Measurements from ENCODE around the gene RPUSD3. TPM values are rescaled to one million over a fixed set of nuclear protein-coding genes. Genes with fewer than 3 reads are reported as not detected.
"Not testable (repeated sequence)": the region's sequence is repeated elsewhere in the genome, so short reads cannot be mapped to it uniquely, and the experiment has no call there.

RPUSD3 gene
- total RNA-seq, 1 donor from 2014 or later = 85.7 TPM

GRCh38 chr3:9859530-9860025 lies 15.8 kb upstream of the RPUSD3 start:
- H3K27ac Mint-ChIP-seq = no peak overlapping the region
- no peaks in the 10 kb centered on the region for H3K36me3 Mint-ChIP-seq (ENCODE audit: low read depth)
- H3K4me3 Mint-ChIP-seq = no peak overlapping the region
- intact Hi-C loops (cut with micrococcal nuclease) = no loop called here
- H3K27me3 Mint-ChIP-seq = peaks cover 10% of the 10 kb centered on the region
- H3K4me1 Mint-ChIP-seq = peaks cover 3% of the 10 kb centered on the region
- DNase-seq = no peak
- no peaks in the 10 kb centered on the region for H3K9me3 Mint-ChIP-seq

- H3K27ac Mint-ChIP-seq = no peak overlapping the region
- peaks cover 30% of the 10 kb centered on the region for H3K27me3 Mint-ChIP-seq
- no peaks in the 10 kb centered on the region for H3K36me3 Mint-ChIP-seq (ENCODE audit: low read depth)
- intact Hi-C loops (cut with micrococcal nuclease) = no loop called here
- DNase-seq = no peak
- peaks cover 6% of the 10 kb centered on the region for H3K4me1 Mint-ChIP-seq
- H3K9me3 Mint-ChIP-seq = no peaks in the 10 kb centered on the region
- H3K4me3 Mint-ChIP-seq = no peak overlapping the region
These were observed 11.8 kb upstream of the RPUSD3 start for GRCh38 chr3:9855594-9855993.

GRCh38 chr3:9854291-9854940 lies 10.6 kb upstream of the RPUSD3 start:
- H3K9me3 Mint-ChIP-seq; intact Hi-C loops (cut with micrococcal nuclease); H3K4me3 Mint-ChIP-seq; H3K27ac Mint-ChIP-seq; H3K4me1 Mint-ChIP-seq; H3K36me3 Mint-ChIP-seq (ENCODE audit: low read depth); DNase-seq: not testable (repeated sequence)
- peaks cover 30% of the 10 kb centered on the region for H3K27me3 Mint-ChIP-seq

- intact Hi-C loops (cut with micrococcal nuclease) = no loop called here
- Mint-ChIP-seq H3K4me3 (no peak overlapping the region), H3K9me3 (no peaks in the 10 kb centered on the region), H3K27me3 (peaks cover 30% of the 10 kb centered on the region), H3K4me1 (peaks cover 9% of the 10 kb centered on the region), H3K36me3 (ENCODE audit: low read depth) (no peaks in the 10 kb centered on the region), H3K27ac (no peak overlapping the region)
- no peak for DNase-seq
These were observed 8.7 kb upstream of the RPUSD3 start for GRCh38 chr3:9852528-9852927.

- intact Hi-C loops (cut with micrococcal nuclease); H3K4me1 Mint-ChIP-seq; DNase-seq; H3K4me3 Mint-ChIP-seq; H3K27ac Mint-ChIP-seq; H3K36me3 Mint-ChIP-seq (ENCODE audit: low read depth); H3K9me3 Mint-ChIP-seq: not testable (repeated sequence)
- peaks cover 30% of the 10 kb centered on the region for H3K27me3 Mint-ChIP-seq
These were observed 8.1 kb upstream of the RPUSD3 start for GRCh38 chr3:9851926-9852325.

- DNase-seq; intact Hi-C loops (cut with micrococcal nuclease); H3K27ac Mint-ChIP-seq; H3K36me3 Mint-ChIP-seq (ENCODE audit: low read depth); H3K4me3 Mint-ChIP-seq; H3K4me1 Mint-ChIP-seq; H3K9me3 Mint-ChIP-seq: not testable (repeated sequence)
- H3K27me3 Mint-ChIP-seq = peaks cover 30% of the 10 kb centered on the region
These were observed 7.6 kb upstream of the RPUSD3 start for GRCh38 chr3:9851383-9851782.

GRCh38 chr3:9848860-9849259 lies 5.1 kb upstream of the RPUSD3 start:
- H3K4me3 Mint-ChIP-seq; H3K27ac Mint-ChIP-seq; H3K9me3 Mint-ChIP-seq; H3K36me3 Mint-ChIP-seq (ENCODE audit: low read depth): not testable (repeated sequence)
- DNase-seq = peak; percentile 70
- intact Hi-C loops (cut with micrococcal nuclease) = loop anchor here (10.0 kb wide), 2 partner anchors 176 to 396 kb away; partner anchors contain the start of genes FANCD2 and TATDN2
- Mint-ChIP-seq H3K4me1 (peaks cover 17% of the 10 kb centered on the region), H3K27me3 (peaks cover 27% of the 10 kb centered on the region)

GRCh38 chr3:9847870-9848269 lies 4.1 kb upstream of the RPUSD3 start:
- H3K27me3 Mint-ChIP-seq = peaks cover 23% of the 10 kb centered on the region
- DNase-seq; H3K4me3 Mint-ChIP-seq; H3K36me3 Mint-ChIP-seq (ENCODE audit: low read depth); H3K9me3 Mint-ChIP-seq; H3K27ac Mint-ChIP-seq: not testable (repeated sequence)
- peaks cover 15% of the 10 kb centered on the region for H3K4me1 Mint-ChIP-seq
- intact Hi-C loops (cut with micrococcal nuclease) = loop anchor here (10.0 kb wide), 2 partner anchors 177 to 397 kb away; partner anchors contain the start of genes FANCD2 and TATDN2

- peaks cover 6% of the 10 kb centered on the region for H3K36me3 Mint-ChIP-seq (ENCODE audit: low read depth)
- no peak overlapping the region for H3K4me3 Mint-ChIP-seq
- H3K27me3 Mint-ChIP-seq = peaks cover 15% of the 10 kb centered on the region
- H3K27ac Mint-ChIP-seq = no peak overlapping the region
- peaks cover 21% of the 10 kb centered on the region for H3K4me1 Mint-ChIP-seq
- intact Hi-C loops (cut with micrococcal nuclease) = loop anchor here (10.0 kb wide), 2 partner anchors 178 to 398 kb away; partner anchors contain the start of genes FANCD2 and TATDN2
- DNase-seq = no peak
- H3K9me3 Mint-ChIP-seq = no peaks in the 10 kb centered on the region
These were observed 3.2 kb upstream of the RPUSD3 start for GRCh38 chr3:9846931-9847488.

- H3K9me3 Mint-ChIP-seq = no peaks in the 10 kb centered on the region
- intact Hi-C loops (cut with micrococcal nuclease) = loop anchor here (10.0 kb wide), 2 partner anchors 179 to 399 kb away; partner anchors contain the start of genes FANCD2 and TATDN2
- peaks cover 23% of the 10 kb centered on the region for H3K4me1 Mint-ChIP-seq
- peaks cover 13% of the 10 kb centered on the region for H3K36me3 Mint-ChIP-seq (ENCODE audit: low read depth)
- no peak overlapping the region for H3K4me3 Mint-ChIP-seq
- DNase-seq = no peak
- peaks cover 7% of the 10 kb centered on the region for H3K27me3 Mint-ChIP-seq
- no peak overlapping the region for H3K27ac Mint-ChIP-seq
These were observed 2.4 kb upstream of the RPUSD3 start for GRCh38 chr3:9846231-9846630.

GRCh38 chr3:9841015-9841414 lies 2.8 kb downstream of the RPUSD3 start:
- Mint-ChIP-seq H3K36me3 (ENCODE audit: low read depth) (peaks cover 39% of the 10 kb centered on the region), H3K4me3 (no peak overlapping the region), H3K27ac (no peak overlapping the region), H3K27me3 (no peaks in the 10 kb centered on the region), H3K4me1 (peaks cover 26% of the 10 kb centered on the region), H3K9me3 (no peaks in the 10 kb centered on the region)
- intact Hi-C loops (cut with micrococcal nuclease) = loop anchor here (5.0 to 10.0 kb wide), 4 partner anchors 111 to 481 kb away; partner anchors contain the start of genes FANCD2, PRRT3, SEC13 and TATDN2
- DNase-seq = no peak

GRCh38 chr3:9838856-9839255 lies 5.0 kb downstream of the RPUSD3 start:
- H3K4me3 Mint-ChIP-seq = no peak overlapping the region
- no peak for DNase-seq
- no peak overlapping the region for H3K27ac Mint-ChIP-seq
- H3K9me3 Mint-ChIP-seq = no peaks in the 10 kb centered on the region
- intact Hi-C loops (cut with micrococcal nuclease) = no loop called here
- H3K36me3 Mint-ChIP-seq (ENCODE audit: low read depth) = peaks cover 49% of the 10 kb centered on the region
- no peaks in the 10 kb centered on the region for H3K27me3 Mint-ChIP-seq
- H3K4me1 Mint-ChIP-seq = peaks cover 20% of the 10 kb centered on the region

GRCh38 chr3:9837701-9838582 lies 5.9 kb downstream of the RPUSD3 start:
- Mint-ChIP-seq H3K27ac (no peak overlapping the region), H3K4me1 (peaks cover 16% of the 10 kb centered on the region), H3K4me3 (no peak overlapping the region), H3K36me3 (ENCODE audit: low read depth) (peaks cover 53% of the 10 kb centered on the region), H3K9me3 (no peaks in the 10 kb centered on the region), H3K27me3 (no peaks in the 10 kb centered on the region)
- DNase-seq = no peak
- intact Hi-C loops (cut with micrococcal nuclease) = no loop called here

All from activated CD4-positive, alpha-beta T cell treated with anti-CD3 and anti-CD28 coated beads, Interleukin-2, amount 10 ng/mL, durations not matched to agents 24 days and 14 days (primary cell).